Measurements from ENCODE around the gene MYO6. TPM values are rescaled to one million over a fixed set of nuclear protein-coding genes. Genes with fewer than 3 reads are reported as not detected.

Gene MYO6
- total and polyA plus RNA-seq, 2 donors from 2014 or later = 32.0 to 114 TPM

GRCh38 chr6:75796723-75797122 lies 47.7 kb downstream of the MYO6 start:
- no peaks in the 10 kb centered on the region for H3K9me3 ChIP-seq (ENCODE audit: control insufficient read depth in 2 of 3, insufficient read depth in 1 of 3, low read length in 3 of 3)
- H3K27me3 ChIP-seq (ENCODE audit: control insufficient read depth, insufficient read depth, low read length) = no peaks in the 10 kb centered on the region
- no peak overlapping the region for H3K9ac ChIP-seq (ENCODE audit: low read length in 3 of 3)
- no peak for DNase-seq
- intact Hi-C loops (cut with DNase I) = no loop called here
- no peak overlapping the region for H3K27ac ChIP-seq (ENCODE audit: low read depth in 2 of 2, low read length in 2 of 2)
- no peak for TF ChIP-seq CTCF (IDR thresholded peaks at IDR 0.05; ENCODE audit: borderline replicate concordance, extremely low read depth, insufficient read depth)
- FAIRE-seq = no peak
- no peaks in the 10 kb centered on the region for H3K36me3 ChIP-seq (ENCODE audit: control insufficient read depth in 2 of 3, insufficient read depth in 3 of 3, low read length in 3 of 3)
- H3K4me1 ChIP-seq (ENCODE audit: control insufficient read depth in 2 of 3, insufficient read depth in 2 of 3, low read depth in 1 of 3, low read length in 3 of 3) = no peaks in the 10 kb centered on the region
- H3K4me3 ChIP-seq (ENCODE audit: low read length in 3 of 3) = no peak overlapping the region

DNA sequence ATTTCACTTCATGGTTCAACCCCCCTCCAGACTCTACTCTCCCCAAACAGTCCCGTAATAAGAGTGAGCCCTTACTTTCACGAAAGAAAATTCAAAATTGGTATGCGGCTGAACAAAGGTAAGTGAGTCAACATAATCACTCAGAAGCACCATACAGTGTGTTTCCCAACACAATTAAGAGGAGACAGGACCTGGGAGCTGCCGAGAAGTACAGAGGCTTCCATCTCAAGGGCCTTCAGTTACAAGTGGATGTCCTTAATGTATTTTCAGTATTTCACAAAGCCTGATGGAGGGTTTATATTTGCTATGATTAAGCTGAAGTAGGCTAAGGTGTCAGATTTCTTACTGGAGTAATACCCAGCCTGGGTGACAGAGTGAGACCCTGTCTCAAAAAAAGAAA lies 51.1 kb downstream of the MYO6 start:
- intact Hi-C loops (cut with DNase I) = no loop called here
- DNase-seq = no peak
- no peaks in the 10 kb centered on the region for H3K4me1 ChIP-seq (ENCODE audit: control insufficient read depth in 2 of 3, insufficient read depth in 2 of 3, low read depth in 1 of 3, low read length in 3 of 3)
- H3K9ac ChIP-seq (ENCODE audit: low read length in 3 of 3) = no peak overlapping the region
- H3K4me3 ChIP-seq (ENCODE audit: low read length in 3 of 3) = no peak overlapping the region
- H3K27me3 ChIP-seq (ENCODE audit: control insufficient read depth, insufficient read depth, low read length) = no peaks in the 10 kb centered on the region
- no peak for FAIRE-seq
- TF ChIP-seq CTCF (IDR thresholded peaks at IDR 0.05; ENCODE audit: borderline replicate concordance, extremely low read depth, insufficient read depth) = no peak
- H3K9me3 ChIP-seq (ENCODE audit: control insufficient read depth in 2 of 3, insufficient read depth in 1 of 3, low read length in 3 of 3) = no peaks in the 10 kb centered on the region
- H3K36me3 ChIP-seq (ENCODE audit: control insufficient read depth in 2 of 3, insufficient read depth in 3 of 3, low read length in 3 of 3) = no peaks in the 10 kb centered on the region
- no peak overlapping the region for H3K27ac ChIP-seq (ENCODE audit: low read depth in 2 of 2, low read length in 2 of 2)

GRCh38 chr6:75800708-75801505 lies 51.9 kb downstream of the MYO6 start:
- no peaks in the 10 kb centered on the region for H3K36me3 ChIP-seq (ENCODE audit: control insufficient read depth in 2 of 3, insufficient read depth in 3 of 3, low read length in 3 of 3)
- H3K27me3 ChIP-seq (ENCODE audit: control insufficient read depth, insufficient read depth, low read length) = no peaks in the 10 kb centered on the region
- TF ChIP-seq CTCF (IDR thresholded peaks at IDR 0.05; ENCODE audit: borderline replicate concordance, extremely low read depth, insufficient read depth) = no peak
- intact Hi-C loops (cut with DNase I) = no loop called here
- H3K9me3 ChIP-seq (ENCODE audit: control insufficient read depth in 2 of 3, insufficient read depth in 1 of 3, low read length in 3 of 3) = no peaks in the 10 kb centered on the region
- no peak overlapping the region for H3K9ac ChIP-seq (ENCODE audit: low read length in 3 of 3)
- DNase-seq = no peak
- no peak overlapping the region for H3K4me3 ChIP-seq (ENCODE audit: low read length in 3 of 3)
- no peak overlapping the region for H3K27ac ChIP-seq (ENCODE audit: low read depth in 2 of 2, low read length in 2 of 2)
- no peaks in the 10 kb centered on the region for H3K4me1 ChIP-seq (ENCODE audit: control insufficient read depth in 2 of 3, insufficient read depth in 2 of 3, low read depth in 1 of 3, low read length in 3 of 3)
- no peak for FAIRE-seq

Measured in kidney (tissue), 14 donors.